A549 (cell line): ENCODE results near the gene POLR2J. TPM values are rescaled to one million over a fixed set of nuclear protein-coding genes. Genes with fewer than 3 reads are reported as not detected.
"Not testable (repeated sequence)": the region's sequence is repeated elsewhere in the genome, so short reads cannot be mapped to it uniquely, and the experiment has no call there.

Source experiments
- ATAC-seq, 2 experiments: fragments of 200-7000 bp in 1 of 2; fragments of >200 bp in 1 of 2; cut with Nextera tagmentation in 1 of 2; cut with Tn5 transposase in 1 of 2; 3 replicates each; pipeline versions ENCODE4 v1.8.0 to v1.9.1; 2018 to 2020; ENCODE audit warnings: mild to moderate bottlenecking in 1 of 2, moderate library complexity in 1 of 2
- CTCF ChIA-PET: fragments of 300-600 bp; sonication (Branson Sonifier 250); formaldehyde crosslinking; extraction: SDS; loops from one replicate; lab custom pipeline; 2021; ENCODE audit warnings: antibody characterized with exemption, inconsistent platforms; lab: Yijun Ruan, JAX
- POLR2A ChIA-PET: fragments of 350-600 bp; formaldehyde crosslinking; extraction: SDS; loops from one replicate; lab custom pipeline; 2021; ENCODE audit warnings: antibody characterized with exemption, inconsistent platforms; lab: Yijun Ruan, JAX
- DNase-seq, 2 experiments: peaks; one replicate each; pipeline versions ENCODE4 v3.0.0 to v3.0.0-alpha.2; 2011 to 2016; ENCODE audit warnings: low read depth in 1 of 2, low spot score in 1 of 2
- FAIRE-seq: peaks from 2 replicates; lab custom pipeline; 2011; peaks lifted over from hg19 to GRCh38; lab: Jason Lieb, UNC
- H3K27ac ChIP-seq, 2 experiments: fragments of >200 bp; sonication (Bioruptor Twin); formaldehyde crosslinking; 3 replicates each; pipeline ENCODE4 v1.5.1; 2016 to 2017
- H3K4me1 ChIP-seq: fragments of >200 bp; sonication (Bioruptor Twin); formaldehyde crosslinking; 3 replicates; pipeline ENCODE4 v1.6.1; 2016
- H3K4me2 ChIP-seq: fragments of >200 bp; sonication (Bioruptor Twin); formaldehyde crosslinking; 3 replicates; pipeline ENCODE4 v1.6.1; 2016
- H3K4me3 ChIP-seq: fragments of >200 bp; sonication (Bioruptor Twin); formaldehyde crosslinking; 3 replicates; pipeline ENCODE4 v1.5.1; 2016
- H3K9me3 ChIP-seq: fragments of >200 bp; sonication (Bioruptor Twin); formaldehyde crosslinking; 3 replicates; pipeline ENCODE4 v1.6.1; 2016
- WGBS: methylation state at CpG from one replicate; pipeline ENCODE4 v1.1.6; 2017; ENCODE audit errors: missing lambda C conversion rate; 5-methylcytosine and 5-hydroxymethylcytosine counted together
- polyA plus RNA-seq, 4 experiments: library from polyadenylated mRNA; depleted of rRNA in 3 of 4; stranded (reverse); fragments of >200 nt; fragmentation: RNase III in 1 of 4; extraction: RNeasy Plus Mini Kit Qiagen cat#74134 plus additional on column Dnase treatment in 1 of 4; gene quantifications; 2 replicates in 3 of 4; 3 replicates in 1 of 4; pipeline ENCODE4 v1.2.3, GENCODE V29; 2011 to 2017

The POLR2J gene
- polyA plus RNA-seq, 2 of the 4 experiments (the other 2 are of a cell fraction), result 99.0 to 104 TPM

DNA sequence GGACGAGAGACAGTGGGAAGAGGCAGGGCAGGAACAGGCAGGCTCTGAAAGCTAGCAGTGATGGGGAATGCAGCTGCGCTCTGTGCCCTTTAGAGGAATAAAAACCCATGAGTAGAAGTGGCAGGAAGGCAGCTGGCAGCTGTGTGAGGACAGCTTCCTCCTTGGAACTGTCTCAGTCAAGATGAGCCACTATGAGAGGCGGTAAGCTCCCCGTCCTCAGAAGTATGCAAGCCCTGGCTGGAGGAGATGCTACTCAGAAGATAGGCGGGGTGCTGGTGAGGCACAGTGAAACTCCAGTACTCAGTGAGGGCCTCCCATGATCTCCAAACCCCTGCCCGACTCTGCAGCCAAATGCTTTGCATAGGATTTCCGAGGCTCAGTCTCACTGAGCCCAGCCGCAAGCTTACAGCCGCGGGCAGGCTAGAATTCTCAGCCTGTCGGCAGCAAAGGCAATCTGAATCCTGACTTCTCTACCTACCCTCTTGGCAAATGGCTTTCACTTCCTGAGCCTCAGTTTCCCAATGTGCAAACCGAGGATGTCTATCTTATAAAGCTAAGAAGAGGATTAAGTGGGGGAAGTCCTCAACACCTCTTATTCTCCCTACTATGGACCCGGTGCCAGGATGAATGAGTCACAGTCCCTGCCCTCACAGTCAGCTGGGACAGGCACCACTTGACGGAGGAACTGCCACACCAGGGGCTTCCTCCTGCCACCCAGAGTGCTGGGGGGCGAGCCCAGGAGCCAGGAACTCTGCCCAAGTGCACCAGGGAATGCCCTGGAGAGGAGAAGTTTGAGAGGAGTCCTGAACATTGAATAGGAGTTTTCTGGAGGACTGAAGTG lies 36.4 kb upstream of the POLR2J start:
- no CpG with 5 or more reads among the region's 15 CpGs for WGBS
- DNase-seq, H3K4me2 ChIP-seq, POLR2A ChIA-PET, H3K27ac ChIP-seq, FAIRE-seq, H3K9me3 ChIP-seq, CTCF ChIA-PET, H3K4me1 ChIP-seq, H3K4me3 ChIP-seq: not testable (repeated sequence)
- peak; percentile 23 to 30 for ATAC-seq

DNA sequence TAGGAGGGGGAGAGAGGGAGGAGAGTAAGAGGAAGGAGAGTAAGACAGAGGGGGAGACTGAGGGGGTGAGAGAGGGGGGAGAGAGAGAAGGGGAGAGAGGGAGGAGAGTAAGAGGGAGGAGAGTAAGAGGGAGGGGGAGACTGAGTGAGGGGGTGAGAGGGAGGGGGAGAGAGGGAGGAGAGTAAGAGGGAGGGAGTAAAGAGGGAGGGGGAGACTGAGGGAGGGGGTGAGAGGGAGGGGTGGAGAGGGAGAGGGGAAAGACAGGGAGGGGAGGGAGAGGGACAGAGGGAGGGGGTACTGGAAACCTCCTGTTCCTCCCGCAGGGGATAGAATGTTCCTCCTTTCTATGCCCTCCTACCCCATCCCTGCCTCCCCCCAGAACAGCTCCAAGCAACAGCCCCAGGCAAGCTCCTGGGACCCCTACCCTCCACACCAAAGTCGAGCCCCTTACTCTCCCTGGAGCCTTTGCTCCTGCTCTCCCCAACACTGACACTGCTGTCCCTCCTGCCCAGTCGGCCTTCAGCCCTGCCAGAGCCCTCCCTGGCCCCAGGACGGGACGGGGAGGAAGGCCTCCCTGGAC lies 34.0 kb upstream of the POLR2J start:
- POLR2A ChIA-PET, ATAC-seq, FAIRE-seq, CTCF ChIA-PET, H3K9me3 ChIP-seq, H3K4me1 ChIP-seq: not testable (repeated sequence)
- DNase-seq, result peak in 1 of 2 experiments; percentile 64
- H3K4me2 ChIP-seq, result peak overlapping the region; percentile 90
- peak overlapping the region; percentile 66 to 92; a peak in 5 of 6 replicates for H3K27ac ChIP-seq
- 62% methylated on average over 5 of the region's 5 CpGs for WGBS
- 0 out of 3 replicates have a peak overlapping the region, but pooled peaks have one; percentile 29 for H3K4me3 ChIP-seq

DNA sequence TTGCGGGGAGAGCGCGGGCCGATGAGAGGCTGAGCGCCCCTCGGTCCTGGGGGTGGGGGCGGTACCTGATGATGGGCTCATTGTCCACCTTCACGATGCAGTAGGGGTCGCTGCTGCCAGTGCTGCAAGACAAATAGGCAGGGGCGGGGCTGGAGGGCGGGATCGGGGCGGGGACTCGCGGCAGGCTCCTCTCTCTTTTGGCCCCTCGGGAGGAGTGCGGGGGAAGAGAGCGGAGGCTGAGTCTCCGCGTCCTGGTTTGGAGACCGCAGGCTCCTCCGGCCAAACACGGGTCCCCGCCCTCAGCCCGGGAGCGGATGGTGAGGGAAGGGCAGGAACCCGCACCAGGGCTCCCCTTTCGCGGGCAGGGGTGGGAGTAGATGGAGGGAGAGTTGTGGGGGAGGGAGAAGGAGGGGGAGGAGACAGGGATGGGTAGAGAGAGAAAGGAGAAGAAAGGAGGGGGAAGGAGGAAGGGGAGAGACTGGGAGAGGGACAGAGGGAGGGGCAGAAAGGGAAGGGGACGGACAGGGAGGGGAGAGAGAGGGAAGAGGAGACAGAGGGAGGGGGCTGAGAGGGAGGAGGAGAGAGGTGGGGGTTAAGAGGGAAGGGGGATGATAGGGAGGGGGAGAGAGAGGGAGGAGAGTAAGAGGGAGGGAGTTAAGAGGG lies 33.3 kb upstream of the POLR2J start:
- peak; percentile 48 to 76 for ATAC-seq
- no CpG with 5 or more reads among the region's 30 CpGs for WGBS
- H3K4me2 ChIP-seq, POLR2A ChIA-PET, H3K4me1 ChIP-seq, FAIRE-seq, H3K9me3 ChIP-seq, DNase-seq, H3K27ac ChIP-seq, H3K4me3 ChIP-seq, CTCF ChIA-PET: not testable (repeated sequence)

DNA sequence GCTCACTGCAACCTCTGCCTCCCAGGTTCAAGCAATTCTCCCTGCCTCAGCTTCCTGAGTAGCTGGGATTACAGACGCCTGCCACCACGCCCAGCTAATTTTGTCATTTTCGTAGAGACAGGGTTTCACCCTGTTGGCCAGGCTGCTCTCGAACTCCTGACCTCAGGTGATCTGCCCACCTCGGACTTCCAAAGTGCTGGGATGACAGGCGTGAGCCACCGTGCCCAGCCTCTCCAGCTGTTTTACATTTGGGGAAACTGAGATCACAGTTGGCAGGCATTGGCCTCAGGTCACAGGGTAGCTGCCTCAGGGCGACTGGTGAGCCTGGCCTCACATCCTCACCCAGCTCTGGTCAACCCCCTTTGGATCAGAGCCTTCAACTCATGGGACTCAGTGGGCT lies 31.9 kb upstream of the POLR2J start:
- FAIRE-seq, result not testable (repeated sequence)

DNA sequence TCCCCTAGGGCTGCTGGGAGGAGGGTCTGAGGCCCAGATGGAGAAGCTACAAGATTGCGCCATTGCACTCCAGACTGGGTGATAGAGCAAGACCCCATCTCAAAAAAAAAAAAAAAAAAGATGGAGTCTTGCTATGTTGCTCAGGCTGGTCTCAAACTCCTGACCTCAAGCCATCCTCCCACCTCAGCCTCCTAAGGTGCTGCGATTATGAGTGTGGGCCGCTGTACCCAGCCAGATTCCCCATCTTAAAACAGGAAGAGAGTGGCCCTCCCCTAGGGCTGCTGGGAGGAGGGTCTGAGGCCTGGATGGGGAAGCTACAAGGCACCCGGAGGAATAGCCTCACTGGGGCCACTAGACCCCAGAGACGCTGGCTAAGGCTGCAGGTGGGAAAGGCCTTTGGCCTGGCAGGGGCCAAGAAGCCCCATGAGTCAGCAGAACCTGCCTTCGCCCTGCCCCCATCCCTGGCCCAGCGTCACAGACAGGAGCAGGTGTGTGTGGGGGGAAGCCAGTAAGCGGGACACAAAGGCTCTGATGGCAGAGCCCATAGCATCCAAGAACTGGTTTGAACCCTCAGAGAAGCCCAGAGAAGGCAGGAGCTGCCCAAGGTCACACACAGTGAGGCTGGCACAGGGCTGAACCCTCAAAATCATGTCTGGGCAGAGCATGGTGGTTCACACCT lies 28.8 kb upstream of the POLR2J start:
- 97% methylated on average over 2 of the region's 8 CpGs for WGBS
- FAIRE-seq, POLR2A ChIA-PET: not testable (repeated sequence)

More for the DNA sequence above, 31.9 kb upstream of the POLR2J start:
- CTCF ChIA-PET, H3K4me3 ChIP-seq, POLR2A ChIA-PET, H3K4me2 ChIP-seq, H3K9me3 ChIP-seq, DNase-seq, H3K27ac ChIP-seq, ATAC-seq: not testable (repeated sequence)
- H3K4me1 ChIP-seq, result peaks cover 12% of the 10 kb centered on the region
- WGBS, result 62% methylated on average over 6 of the region's 8 CpGs

DNA sequence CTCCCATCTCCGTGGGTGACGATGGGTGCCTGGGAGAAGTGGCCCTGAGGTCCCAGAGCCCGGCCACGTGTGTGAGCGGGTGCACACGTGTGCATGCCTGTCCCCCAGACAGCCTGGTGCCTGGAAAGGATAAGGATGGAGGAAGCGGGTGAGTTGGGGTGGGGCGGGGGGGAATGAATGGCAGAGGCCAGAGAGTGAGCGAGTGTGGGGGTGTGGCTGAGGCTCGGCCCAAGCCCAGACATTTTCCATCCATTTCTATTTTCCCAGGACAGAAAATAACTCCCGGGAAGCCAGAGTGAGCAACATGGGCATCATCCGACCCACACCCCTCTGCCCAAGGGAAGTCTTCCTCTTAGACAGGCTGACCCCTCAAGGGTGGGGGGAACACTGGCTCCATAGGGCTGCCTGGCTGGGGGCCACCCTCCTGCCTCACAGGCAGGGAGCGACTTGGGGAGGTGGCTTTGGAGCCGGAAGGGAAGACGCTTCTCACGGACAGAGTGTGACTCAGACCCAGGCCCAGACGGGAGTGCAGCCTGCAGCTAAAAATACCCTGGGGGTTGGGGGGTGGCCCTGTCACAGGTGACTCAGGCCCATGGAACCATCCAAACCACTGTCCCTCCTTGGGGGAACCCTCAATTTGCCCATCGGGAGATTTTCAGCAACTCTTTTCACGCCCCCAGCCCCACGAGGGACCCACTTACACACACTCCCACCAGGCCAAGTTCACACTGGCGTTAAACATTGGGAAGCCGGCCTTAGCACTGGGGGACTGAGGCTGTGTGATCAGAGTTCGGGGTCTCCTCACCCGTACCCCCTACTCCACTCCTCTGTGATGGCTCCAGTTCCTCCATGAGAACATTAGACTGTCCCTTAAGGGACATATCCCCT lies 26.8 kb upstream of the POLR2J start:
- CTCF ChIA-PET, H3K9me3 ChIP-seq, H3K4me1 ChIP-seq, POLR2A ChIA-PET, H3K4me3 ChIP-seq, DNase-seq, H3K4me2 ChIP-seq, FAIRE-seq: not testable (repeated sequence)
- no CpG with 5 or more reads among the region's 24 CpGs for WGBS
- H3K27ac ChIP-seq, result peak overlapping the region; percentile 37 to 67; a peak in 5 of 6 replicates
- ATAC-seq, result peak; percentile 88 to 91

More for the DNA sequence above, 28.8 kb upstream of the POLR2J start:
- ATAC-seq, H3K4me1 ChIP-seq, DNase-seq, H3K4me3 ChIP-seq, CTCF ChIA-PET, H3K4me2 ChIP-seq, H3K9me3 ChIP-seq: not testable (repeated sequence)
- H3K27ac ChIP-seq, result peak overlapping the region; percentile 43 to 82; a peak in 4 of 6 replicates

DNA sequence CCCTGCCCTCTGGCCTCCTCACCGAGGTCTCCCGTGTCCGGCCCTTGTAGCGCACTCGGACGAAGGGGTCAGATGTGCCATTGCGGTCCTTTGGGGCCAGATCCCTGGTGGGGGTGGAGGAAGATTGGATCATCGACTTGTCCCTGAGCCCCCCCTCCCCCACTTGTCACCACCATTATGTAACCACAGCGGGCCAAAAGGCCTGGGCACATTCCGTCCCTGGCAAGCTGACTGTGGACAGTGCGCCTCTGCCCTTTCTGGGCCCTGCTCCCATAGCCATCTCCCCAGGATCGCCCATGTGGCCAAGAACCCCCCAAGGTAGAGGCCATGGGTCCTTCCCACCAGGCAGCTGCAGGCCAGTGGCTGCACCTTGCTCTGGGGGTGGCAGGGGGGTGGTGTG lies 24.4 kb upstream of the POLR2J start:
- H3K4me3 ChIP-seq, H3K4me2 ChIP-seq, H3K9me3 ChIP-seq, POLR2A ChIA-PET, DNase-seq, H3K27ac ChIP-seq, ATAC-seq, CTCF ChIA-PET, FAIRE-seq, H3K4me1 ChIP-seq: not testable (repeated sequence)
- no CpG with 5 or more reads among the region's 12 CpGs for WGBS

DNA sequence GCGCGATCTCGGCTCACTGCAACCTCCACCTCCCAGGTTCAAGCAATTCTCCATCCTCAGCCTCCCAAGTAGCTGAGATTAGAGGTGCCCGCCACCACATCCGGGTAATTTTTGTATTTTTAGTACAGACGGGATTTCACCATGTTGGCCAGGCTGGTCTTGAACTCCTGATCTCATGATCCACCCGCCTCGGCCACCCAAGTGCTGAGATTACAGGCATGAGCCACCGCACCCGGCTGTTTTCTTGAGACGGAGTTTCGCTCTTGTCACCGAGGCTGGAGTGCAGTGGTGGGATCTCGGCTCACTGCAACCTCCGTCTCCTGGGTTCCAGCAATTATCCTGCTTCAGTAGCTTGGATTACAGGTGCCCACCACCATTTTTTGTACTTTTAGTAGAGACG lies 19.6 kb upstream of the POLR2J start:
- 85% methylated on average over 14 of the region's 16 CpGs for WGBS
- H3K4me3 ChIP-seq, DNase-seq, FAIRE-seq, H3K27ac ChIP-seq, ATAC-seq, H3K9me3 ChIP-seq, H3K4me1 ChIP-seq, H3K4me2 ChIP-seq, POLR2A ChIA-PET, CTCF ChIA-PET: not testable (repeated sequence)

DNA sequence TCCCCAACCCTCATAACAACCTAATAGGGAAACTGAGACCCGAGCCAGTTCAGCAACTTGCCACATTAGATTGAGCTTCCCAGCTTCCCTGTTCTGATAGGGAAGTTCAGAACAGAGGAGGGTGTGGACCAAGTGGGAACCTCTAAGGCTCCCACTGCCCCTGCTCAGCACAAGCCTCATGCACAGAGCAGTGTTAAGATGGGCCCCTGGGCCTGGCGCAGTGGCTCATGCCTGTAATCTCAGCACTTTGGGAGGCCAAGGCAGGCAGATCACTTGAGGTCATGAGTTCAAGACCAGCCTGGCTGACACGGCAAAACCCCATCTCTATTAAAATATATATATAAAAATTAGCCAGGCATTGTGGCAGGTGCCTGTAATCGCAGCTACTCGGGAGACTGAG lies 18.6 kb upstream of the POLR2J start:
- H3K4me2 ChIP-seq, H3K4me3 ChIP-seq, DNase-seq, FAIRE-seq, CTCF ChIA-PET, H3K9me3 ChIP-seq, H3K27ac ChIP-seq, H3K4me1 ChIP-seq, ATAC-seq, POLR2A ChIA-PET: not testable (repeated sequence)
- 50% methylated on average over 1 of the region's 5 CpGs for WGBS

DNA sequence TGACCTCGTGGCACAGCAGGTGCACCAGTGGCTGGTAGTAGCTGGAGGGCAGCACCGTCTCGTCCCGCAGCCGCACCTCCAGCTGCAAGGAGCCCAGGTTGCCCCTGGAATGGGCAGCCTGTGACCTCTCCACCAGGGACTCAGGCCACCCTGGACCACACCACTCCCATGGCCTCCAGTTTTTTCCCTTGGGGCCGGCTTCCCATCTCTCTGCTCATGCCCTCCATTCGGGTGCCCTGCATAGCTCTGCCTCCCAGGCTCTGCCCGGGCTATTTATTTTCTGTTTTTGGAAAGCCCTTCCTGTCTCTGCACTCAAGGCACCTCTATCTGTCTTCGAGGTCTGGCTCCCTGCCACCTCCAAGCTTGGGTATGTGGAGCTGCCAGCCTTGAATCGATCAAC lies 18.1 kb upstream of the POLR2J start:
- H3K9me3 ChIP-seq, H3K27ac ChIP-seq, DNase-seq, ATAC-seq, FAIRE-seq, H3K4me1 ChIP-seq, CTCF ChIA-PET, H3K4me2 ChIP-seq, POLR2A ChIA-PET, H3K4me3 ChIP-seq: not testable (repeated sequence)
- WGBS, result 84% methylated on average over 3 of the region's 10 CpGs
